HCT116 (cell line): Measurements from ENCODE around the gene FGFRL1. TPM values are rescaled to one million over a fixed set of nuclear protein-coding genes. Genes with fewer than 3 reads are reported as not detected.

Experiments used
- ATAC-seq: fragments of 200-7000 bp; cut with Tn5 transposase; 2 replicates; pipeline ENCODE4 v1.9.1; 2020; ENCODE audit warnings: mild to moderate bottlenecking, moderate library complexity
- BruUV-seq: library from RNA; stranded (reverse); fragments of 400-500 nt; replicated peaks from 2 replicates; lab custom pipeline; 2021; lab: Mats Ljungman, UMichigan
- CTCF ChIA-PET: fragments of 300-600 bp; sonication (Branson Sonifier 250); formaldehyde crosslinking; loops from one replicate; lab custom pipeline; 2021; ENCODE audit warnings: antibody characterized with exemption; lab: Charles Lee
- POLR2A ChIA-PET: fragments of 300-600, 350-600 bp; sonication (Branson Sonifier 250); formaldehyde crosslinking; loops from one replicate; lab custom pipeline; 2021; ENCODE audit warnings: antibody characterized with exemption; lab: Charles Lee
- RAD21 ChIA-PET, 2 experiments: fragments of 300-600 bp; sonication (Branson Sonifier 250); formaldehyde crosslinking; loops; one replicate each; lab custom pipeline; 2023; ENCODE audit warnings: low total read pairs in 2 of 2; ENCODE audit not compliant: uncharacterized antibody in 2 of 2, unreplicated experiment in 2 of 2, low non-redundant PET in 1 of 2; lab: Charles Lee
- DNase-seq: peaks from one replicate; pipeline ENCODE4 v3.0.0-alpha.2; 2010; ENCODE audit warnings: low read depth, low spot score
- H2AFZ ChIP-seq: fragments of 200-600 bp; shearing (Covaris generic), sonication (generic); 2 replicates; pipeline ENCODE4 v1.6.1; 2017; ENCODE audit warnings: low read depth, mixed run types, mixed read lengths, antibody characterized with exemption, low read length; ENCODE audit not compliant: poor library complexity, severe bottlenecking
- H3K27ac ChIP-seq: 2 replicates; pipeline ENCODE4 v1.5.1; 2012; ENCODE audit warnings: low read depth, low read length
- H3K27me3 ChIP-seq: fragments of 200-600 bp; sonication (generic); 2 replicates; pipeline ENCODE4 v1.6.1; 2016; ENCODE audit warnings: mixed run types, low read length, mixed read lengths; ENCODE audit not compliant: insufficient read depth
- H3K36me3 ChIP-seq, 2 experiments: fragments of 200-500 bp in 1 of 2; fragments of 200-600 bp in 1 of 2; sonication (Bioruptor generic) in 1 of 2; sonication (generic) in 1 of 2; 2 replicates each; pipeline versions ENCODE4 v1.5.1 to v1.6.1; 2014 to 2016; ENCODE audit warnings: low read length in 2 of 2, inconsistent platforms in 1 of 2, mixed read lengths in 1 of 2, mixed run types in 1 of 2; ENCODE audit not compliant: insufficient read depth in 2 of 2, control insufficient read depth in 1 of 2
- H3K4me1 ChIP-seq, 2 experiments: fragments of 200-600 bp in 1 of 2; sonication (generic) in 1 of 2; 2 replicates each; pipeline versions ENCODE4 v1.5.1 to v1.6.1; 2012 to 2017; ENCODE audit warnings: low read length in 2 of 2, inconsistent platforms in 1 of 2, mild to moderate bottlenecking in 1 of 2, mixed read lengths in 1 of 2, mixed run types in 1 of 2, moderate library complexity in 1 of 2; ENCODE audit not compliant: insufficient read depth in 2 of 2, control insufficient read depth in 1 of 2
- H3K4me2 ChIP-seq: fragments of 200-600 bp; sonication (generic); 2 replicates; pipeline ENCODE4 v1.6.1; 2017; ENCODE audit warnings: mixed run types, low read length, mixed read lengths
- H3K4me3 ChIP-seq, 2 experiments: fragments of 200-600 bp in 1 of 2; sonication (generic) in 1 of 2; replicated peaks in 1 of 2; 2 replicates each; pipeline ENCODE4 v1.5.1; 2011 to 2016; ENCODE audit warnings: low read length in 2 of 2, control low read depth in 1 of 2, low read depth in 1 of 2, mild to moderate bottlenecking in 1 of 2, mixed read lengths in 1 of 2, mixed run types in 1 of 2
- H3K79me2 ChIP-seq: fragments of 200-600 bp; sonication (generic); 2 replicates; pipeline ENCODE4 v1.6.1; 2017; ENCODE audit warnings: mild to moderate bottlenecking, mixed run types, low read length, moderate library complexity, mixed read lengths; ENCODE audit not compliant: insufficient read depth
- H3K9ac ChIP-seq: fragments of 200-600 bp; sonication (generic); 2 replicates; pipeline ENCODE4 v1.6.1; 2016; ENCODE audit warnings: low read length, mixed read lengths
- H3K9me2 ChIP-seq: fragments of 200-600 bp; sonication (generic), shearing (Covaris generic); 2 replicates; pipeline ENCODE4 v1.6.1; 2017; ENCODE audit warnings: mixed run types, mild to moderate bottlenecking, moderate library complexity; ENCODE audit not compliant: insufficient read depth
- H3K9me3 ChIP-seq, 2 experiments: fragments of 200-500 bp in 1 of 2; fragments of 200-600 bp in 1 of 2; sonication (Bioruptor generic) in 1 of 2; sonication (generic) in 1 of 2; 2 replicates each; pipeline ENCODE4 v1.6.1; 2014 to 2017; ENCODE audit warnings: low read length in 2 of 2, mixed read lengths in 2 of 2, inconsistent platforms in 1 of 2, low read depth in 1 of 2, mild to moderate bottlenecking in 1 of 2, mixed run types in 1 of 2, moderate library complexity in 1 of 2; ENCODE audit not compliant: control insufficient read depth in 1 of 2, insufficient read depth in 1 of 2
- H4K20me1 ChIP-seq: fragments of 200-600 bp; sonication (generic), shearing (Covaris generic); 2 replicates; pipeline ENCODE4 v1.6.1; 2017; ENCODE audit warnings: mixed run types, mild to moderate bottlenecking, moderate library complexity; ENCODE audit not compliant: insufficient read depth
- CBX3 ChIP-seq: IDR thresholded peaks from 2 replicates; pipeline ENCODE4 v1.6.1; 2012; ENCODE audit warnings: low read depth
- CEBPB ChIP-seq: IDR thresholded peaks from 2 replicates; pipeline ENCODE4 v1.6.1; 2012; ENCODE audit warnings: low read depth
- EGR1 ChIP-seq: IDR thresholded peaks from 2 replicates; pipeline ENCODE4 v1.6.1; 2012; ENCODE audit warnings: low read depth
- ELF1 ChIP-seq: IDR thresholded peaks from 2 replicates; pipeline ENCODE4 v1.6.1; 2012; ENCODE audit warnings: low read depth, borderline replicate concordance
- EZH2 ChIP-seq: fragments of 200-600 bp; sonication (generic); IDR thresholded peaks from 2 replicates; pipeline ENCODE4 v1.6.1; 2017; ENCODE audit warnings: antibody characterized with exemption, mixed run types
- EZH2phosphoT487 ChIP-seq: fragments of 200-600 bp; IDR thresholded peaks from 2 replicates; pipeline ENCODE4 v1.6.1; 2018; ENCODE audit warnings: antibody characterized with exemption, borderline replicate concordance
- FOSL1 ChIP-seq: IDR thresholded peaks from 2 replicates; pipeline ENCODE4 v1.6.1; 2012; ENCODE audit warnings: low read depth
- JUND ChIP-seq: IDR thresholded peaks from 2 replicates; pipeline ENCODE4 v1.6.1; 2012
- MAX ChIP-seq: IDR thresholded peaks from 2 replicates; pipeline ENCODE4 v1.6.1; 2012
- POLR2A ChIP-seq: IDR thresholded peaks from 2 replicates; pipeline ENCODE4 v1.7.0; 2011; ENCODE audit warnings: borderline replicate concordance; ENCODE audit not compliant: insufficient read depth, insufficient read length; ENCODE audit errors: extremely low read depth
- POLR2AphosphoS5 ChIP-seq: IDR thresholded peaks from 2 replicates; pipeline ENCODE4 v1.6.1; 2011; ENCODE audit warnings: mild to moderate bottlenecking, low read depth, low read length, moderate library complexity
- RAD21 ChIP-seq: IDR thresholded peaks from 2 replicates; pipeline ENCODE4 v1.6.1; 2012; ENCODE audit warnings: low read depth, mild to moderate bottlenecking
- REST ChIP-seq: IDR thresholded peaks from 2 replicates; pipeline ENCODE4 v1.6.1; 2012; ENCODE audit warnings: low read depth
- SIN3A ChIP-seq: IDR thresholded peaks from 2 replicates; pipeline ENCODE4 v1.6.1; 2012; ENCODE audit warnings: low read depth
- SP1 ChIP-seq: IDR thresholded peaks from 2 replicates; pipeline ENCODE4 v1.6.1; 2012; ENCODE audit warnings: low read depth
- SRF ChIP-seq: IDR thresholded peaks from 2 replicates; pipeline ENCODE4 v1.6.1; 2012; ENCODE audit warnings: low read depth
- TCF7L2 ChIP-seq: IDR thresholded peaks from 2 replicates; pipeline ENCODE4 v1.7.0; 2011; ENCODE audit warnings: borderline replicate concordance, inconsistent platforms; ENCODE audit not compliant: insufficient read depth, insufficient read length; ENCODE audit errors: extremely low read depth
- ZNF274 ChIP-seq: fragments of 200-500 bp; sonication (Bioruptor generic); IDR thresholded peaks from 2 replicates; pipeline ENCODE4 v1.6.1; 2014; ENCODE audit warnings: mild to moderate bottlenecking, low read depth, low read length, inconsistent platforms
- intact Hi-C: fragments of 100-400 bp; cut with micrococcal nuclease; formaldehyde crosslinking; loops from 2 replicates; pipeline ENCODE4 v1.10.0; 2022
- total RNA-seq: library from RNA; stranded (reverse); gene quantifications from one replicate; pipeline ENCODE4 v1.2.1, GENCODE V29; 2021; ENCODE audit not compliant: unreplicated experiment
- TF ChIP-seq, protein P1 (sequence below): IDR thresholded peaks from 2 replicates; pipeline ENCODE4 v1.6.1; 2011; ENCODE audit warnings: mild to moderate bottlenecking, low read length, moderate library complexity; ENCODE audit not compliant: insufficient replicate concordance; ENCODE audit errors: extremely low read depth

Gene FGFRL1
- total RNA-seq, 1 experiment from 2014 or later, result 91.1 TPM

GRCh38 chr4:997375-998071 is 13.9 kb upstream of the FGFRL1 start:
- RAD21 ChIA-PET, result no interaction called here
- H4K20me1 ChIP-seq, result no peaks in the 10 kb centered on the region
- H3K9me2 ChIP-seq, result no peaks in the 10 kb centered on the region
- H3K27me3 ChIP-seq, result no peaks in the 10 kb centered on the region
- BruUV-seq, result no TSS peak
- intact Hi-C loops, result no loop called here
- no peaks in the 10 kb centered on the region for H3K9me3 ChIP-seq
- no peak for TF ChIP-seq MAX
- TF ChIP-seq ELF1, result no peak
- no peak for TF ChIP-seq FOSL1
- TF ChIP-seq EZH2phosphoT487, result no peak
- TF ChIP-seq, protein P1, sequence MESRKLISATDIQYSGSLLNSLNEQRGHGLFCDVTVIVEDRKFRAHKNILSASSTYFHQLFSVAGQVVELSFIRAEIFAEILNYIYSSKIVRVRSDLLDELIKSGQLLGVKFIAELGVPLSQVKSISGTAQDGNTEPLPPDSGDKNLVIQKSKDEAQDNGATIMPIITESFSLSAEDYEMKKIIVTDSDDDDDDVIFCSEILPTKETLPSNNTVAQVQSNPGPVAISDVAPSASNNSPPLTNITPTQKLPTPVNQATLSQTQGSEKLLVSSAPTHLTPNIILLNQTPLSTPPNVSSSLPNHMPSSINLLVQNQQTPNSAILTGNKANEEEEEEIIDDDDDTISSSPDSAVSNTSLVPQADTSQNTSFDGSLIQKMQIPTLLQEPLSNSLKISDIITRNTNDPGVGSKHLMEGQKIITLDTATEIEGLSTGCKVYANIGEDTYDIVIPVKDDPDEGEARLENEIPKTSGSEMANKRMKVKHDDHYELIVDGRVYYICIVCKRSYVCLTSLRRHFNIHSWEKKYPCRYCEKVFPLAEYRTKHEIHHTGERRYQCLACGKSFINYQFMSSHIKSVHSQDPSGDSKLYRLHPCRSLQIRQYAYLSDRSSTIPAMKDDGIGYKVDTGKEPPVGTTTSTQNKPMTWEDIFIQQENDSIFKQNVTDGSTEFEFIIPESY, result no peak
- TF ChIP-seq EZH2, result no peak
- no peak for TF ChIP-seq SRF
- no peak for TF ChIP-seq SP1
- no peak for TF ChIP-seq POLR2A
- TF ChIP-seq SIN3A, result no peak
- no peak for TF ChIP-seq POLR2AphosphoS5
- TF ChIP-seq CBX3, result no peak
- TF ChIP-seq CEBPB, result no peak
- no peak for TF ChIP-seq TCF7L2
- no peak for TF ChIP-seq JUND
- TF ChIP-seq REST, result no peak
- TF ChIP-seq ZNF274, result no peak
- no peak for TF ChIP-seq RAD21
- no peak for TF ChIP-seq EGR1
- TF ChIP-seq, all 23 proteins: peak for 0
- H3K27ac ChIP-seq, result no peak overlapping the region
- H3K4me1 ChIP-seq, result peaks cover 10 to 15% of the 10 kb centered on the region in 2 experiments
- ATAC-seq (no peak), DNase-seq (no peak)
- H3K4me3 ChIP-seq, result no peak overlapping the region
- H3K36me3 ChIP-seq, result no peaks in the 10 kb centered on the region
- no peak overlapping the region for H3K9ac ChIP-seq
- ChIA-PET POLR2A (no interaction called here), CTCF (no interaction called here)
- H3K4me2 ChIP-seq, result peak overlapping the region; percentile 28; the same call in 1 of the 2 replicates
- no peaks in the 10 kb centered on the region for H3K79me2 ChIP-seq
- no peak overlapping the region for H2AFZ ChIP-seq
